Ectodermal cell (in vitro differentiated cells): ENCODE measurements around the gene AEBP2.
"Not testable (repeated sequence)": the region's sequence is repeated elsewhere in the genome, so short reads cannot be mapped to it uniquely, and the experiment has no call there.

Experiments used
- H3K27ac ChIP-seq: 2 replicates; pipeline ENCODE4 v1.7.0; 2013; ENCODE audit warnings: mild to moderate bottlenecking, low read depth, low read length; ENCODE audit not compliant: insufficient read depth, poor library complexity, severe bottlenecking
- H3K27me3 ChIP-seq: 2 replicates; pipeline ENCODE4 v1.7.0; 2013; ENCODE audit warnings: mild to moderate bottlenecking, low read length; ENCODE audit not compliant: insufficient read depth, control insufficient read depth, poor library complexity, severe bottlenecking
- H3K36me3 ChIP-seq: one replicate; pipeline ENCODE4 v1.7.0; 2013; ENCODE audit warnings: low read length; ENCODE audit not compliant: control insufficient read depth, insufficient read depth
- H3K4me1 ChIP-seq: one replicate; pipeline ENCODE4 v1.7.0; 2013; ENCODE audit warnings: low read length; ENCODE audit not compliant: control insufficient read depth, insufficient read depth
- H3K4me3 ChIP-seq: 2 replicates; pipeline ENCODE4 v1.7.0; 2013; ENCODE audit warnings: low read depth, low read length, control low read depth; ENCODE audit not compliant: insufficient read depth
- H3K9me3 ChIP-seq: 2 replicates; pipeline ENCODE4 v1.7.0; 2013; ENCODE audit warnings: mild to moderate bottlenecking, low read length, moderate library complexity; ENCODE audit not compliant: control insufficient read depth
- WGBS, 2 experiments: methylation state at CpG; one replicate each; pipeline ENCODE4 v1.1.7; 2013; ENCODE audit warnings: missing lambda C conversion rate in 2 of 2; 5-methylcytosine and 5-hydroxymethylcytosine counted together

The AEBP2 gene

DNA sequence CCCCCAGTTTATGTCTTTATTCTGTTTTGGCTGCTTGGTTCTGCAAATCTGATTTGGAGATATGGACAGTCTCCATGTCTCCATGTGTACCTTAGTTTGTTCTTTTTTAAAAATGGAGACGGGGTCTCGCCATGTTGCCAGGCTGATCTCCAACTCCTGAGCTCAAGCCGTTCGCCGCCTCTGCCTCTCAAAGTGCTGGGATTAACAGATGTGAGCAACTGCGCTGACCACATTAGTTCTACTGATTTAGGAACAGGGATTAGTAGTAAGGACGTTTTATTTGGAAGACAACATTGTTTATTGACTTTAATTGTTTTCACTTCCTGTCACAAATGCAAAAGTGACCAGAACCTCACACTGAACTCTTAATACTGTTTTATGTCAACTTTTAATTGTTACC is 14.7 kb downstream of the AEBP2 start:
- H3K9me3 ChIP-seq: no peaks in the 10 kb centered on the region
- no peak overlapping the region for H3K27ac ChIP-seq
- H3K4me1 ChIP-seq: peaks cover 4% of the 10 kb centered on the region
- 88 to 91% methylated on average over 7 of the region's 7 CpGs for WGBS, 2 experiments
- no peaks in the 10 kb centered on the region for H3K36me3 ChIP-seq
- H3K4me3 ChIP-seq: no peak overlapping the region
- no peaks in the 10 kb centered on the region for H3K27me3 ChIP-seq

DNA sequence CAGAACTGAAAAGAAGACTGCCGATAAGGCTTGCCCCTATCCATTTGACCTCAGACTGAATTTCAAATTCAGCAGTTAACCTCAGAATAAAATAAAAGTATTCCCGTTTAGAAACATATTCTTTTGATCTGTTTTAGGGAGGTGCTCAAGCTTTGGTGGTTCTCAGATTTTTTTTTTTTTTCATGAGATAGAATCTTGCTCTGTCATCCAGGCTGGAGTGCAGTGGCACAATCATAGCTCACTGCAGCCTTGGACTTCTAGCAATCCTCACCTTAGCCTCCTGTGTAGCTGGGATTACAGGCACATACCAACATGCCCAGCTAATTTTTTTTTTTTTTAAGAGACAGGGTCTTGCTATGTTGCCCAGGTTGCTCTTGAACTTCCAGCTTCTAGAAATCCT is 15.5 kb downstream of the AEBP2 start:
- WGBS, 2 experiments: 94 to 95% methylated on average over 2 of the region's 2 CpGs
- Histone ChIP-seq H3K9me3 (no peaks in the 10 kb centered on the region), H3K27me3 (no peaks in the 10 kb centered on the region), H3K4me3 (no peak overlapping the region), H3K27ac (no peak overlapping the region), H3K4me1 (peaks cover 4% of the 10 kb centered on the region), H3K36me3 (no peaks in the 10 kb centered on the region)

DNA sequence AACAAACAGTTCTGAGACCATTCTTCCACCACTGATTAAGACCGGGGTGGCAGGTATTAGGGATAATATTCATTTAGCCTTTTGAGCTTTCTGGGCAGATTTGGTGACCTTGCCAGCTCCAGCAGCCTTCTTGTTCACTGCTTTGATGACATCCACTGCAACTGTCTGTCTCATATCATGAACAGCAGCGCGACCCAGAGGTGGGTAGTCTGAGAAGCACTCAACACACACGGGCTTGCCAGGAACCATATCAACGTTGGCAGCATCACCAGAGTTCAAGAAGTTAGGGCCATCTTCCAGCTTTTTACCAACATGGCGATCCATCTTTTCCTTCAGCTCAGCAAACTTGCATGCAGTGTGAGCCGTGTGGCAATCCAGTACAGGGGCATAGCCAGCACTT is 16.9 kb downstream of the AEBP2 start:
- Histone ChIP-seq H3K36me3 (no peaks in the 10 kb centered on the region), H3K27me3 (no peaks in the 10 kb centered on the region), H3K4me3 (no peak overlapping the region), H3K27ac (no peak overlapping the region), H3K4me1 (peaks cover 1% of the 10 kb centered on the region), H3K9me3 (no peaks in the 10 kb centered on the region)
- whole genome bisulfite sequencing, 2 experiments: 94 to 96% methylated on average over 7 of the region's 7 CpGs

DNA sequence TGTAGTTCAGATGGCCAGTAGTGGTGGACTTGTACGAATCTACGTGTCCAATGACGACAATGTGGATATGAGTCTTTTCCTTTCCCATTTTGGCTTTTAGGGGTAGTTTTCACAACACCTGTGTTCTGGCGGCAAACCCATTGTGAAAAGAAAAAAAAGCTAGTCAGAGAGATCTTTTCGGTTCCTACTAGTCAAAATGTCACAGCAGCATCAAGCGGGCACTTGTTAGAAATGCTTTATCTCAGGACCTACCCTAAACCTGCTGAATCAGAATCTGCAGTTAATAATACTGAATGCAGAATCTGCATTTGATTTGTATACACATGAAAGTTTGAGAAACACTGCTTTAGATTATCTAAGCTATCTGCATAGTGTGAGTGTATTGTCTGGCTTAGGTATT is 18.3 kb downstream of the AEBP2 start:
- WGBS, 2 experiments: 93 to 94% methylated on average over 6 of the region's 6 CpGs
- Histone ChIP-seq H3K27me3 (no peaks in the 10 kb centered on the region), H3K27ac (no peak overlapping the region), H3K36me3 (no peaks in the 10 kb centered on the region), H3K9me3 (no peaks in the 10 kb centered on the region), H3K4me1 (no peaks in the 10 kb centered on the region), H3K4me3 (no peak overlapping the region)

DNA sequence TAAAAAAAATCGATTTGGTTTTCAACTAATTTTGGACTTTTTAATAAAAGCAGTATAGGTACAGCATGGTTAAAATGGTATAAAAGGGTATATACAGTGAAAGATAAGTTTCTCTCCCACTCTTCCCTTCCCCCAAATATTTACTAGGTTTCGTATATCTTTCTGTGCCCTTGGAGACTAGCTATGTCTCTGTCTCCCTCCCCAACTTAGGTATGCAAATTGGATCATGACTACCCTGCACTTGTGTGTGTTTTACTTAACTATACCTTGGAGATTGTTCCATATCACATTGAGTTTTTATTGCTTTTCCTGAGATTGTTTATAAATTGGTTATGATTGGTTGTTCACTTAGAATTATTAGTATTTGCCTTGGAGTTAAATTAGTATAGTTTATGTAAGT is 19.4 kb downstream of the AEBP2 start:
- Histone ChIP-seq H3K27ac (no peak overlapping the region), H3K27me3 (no peaks in the 10 kb centered on the region), H3K36me3 (no peaks in the 10 kb centered on the region), H3K4me3 (no peak overlapping the region), H3K9me3 (no peaks in the 10 kb centered on the region), H3K4me1 (no peaks in the 10 kb centered on the region)
- WGBS, 2 experiments: 95 to 100% methylated on average over 1 to 2 of the region's 2 CpGs

DNA sequence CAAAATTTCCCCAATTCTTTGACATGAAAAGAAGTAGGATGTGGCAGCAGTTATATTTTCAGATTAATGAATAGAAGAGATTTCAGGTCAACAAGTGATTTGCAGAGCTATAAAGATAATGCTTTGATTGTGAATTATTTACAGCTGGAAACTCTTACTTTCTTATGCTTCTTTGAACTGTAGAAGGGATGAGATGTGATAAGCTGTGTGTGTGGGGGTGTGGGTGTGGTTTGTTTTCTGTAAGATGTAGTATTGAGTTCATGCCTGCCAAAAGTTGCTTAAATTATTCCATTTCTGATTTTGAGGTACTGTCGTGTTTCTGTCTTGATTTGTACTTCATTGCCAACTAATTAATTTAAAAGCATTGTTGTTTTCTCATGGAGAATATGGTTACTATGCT is 22.7 kb downstream of the AEBP2 start:
- Histone ChIP-seq H3K27ac (no peak overlapping the region), H3K9me3 (no peaks in the 10 kb centered on the region), H3K4me3 (no peak overlapping the region), H3K36me3 (no peaks in the 10 kb centered on the region), H3K27me3 (no peaks in the 10 kb centered on the region), H3K4me1 (no peaks in the 10 kb centered on the region)
- 100% methylated on average over 1 of the region's 1 CpG for WGBS, 2 experiments

DNA sequence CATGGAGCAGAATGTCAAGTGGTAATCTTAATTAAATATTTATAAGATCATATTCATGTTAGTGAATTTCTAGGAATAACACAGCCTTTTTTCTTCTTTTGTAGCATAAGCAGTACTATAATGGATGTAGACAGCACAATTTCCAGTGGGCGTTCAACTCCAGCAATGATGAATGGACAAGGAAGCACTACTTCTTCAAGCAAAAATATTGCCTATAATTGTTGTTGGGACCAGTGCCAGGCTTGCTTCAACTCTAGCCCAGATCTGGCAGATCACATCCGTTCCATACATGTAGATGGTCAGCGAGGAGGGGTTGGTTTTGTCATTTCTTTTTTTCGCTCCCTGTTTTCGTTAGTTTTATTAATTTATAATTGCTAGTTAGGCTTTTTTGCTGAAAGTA is 23.1 kb downstream of the AEBP2 start:
- WGBS, 2 experiments: 97 to 98% methylated on average over 5 of the region's 5 CpGs
- H3K36me3 ChIP-seq: no peaks in the 10 kb centered on the region
- no peaks in the 10 kb centered on the region for H3K9me3 ChIP-seq
- H3K27ac ChIP-seq: no peak overlapping the region
- H3K4me1 ChIP-seq: no peaks in the 10 kb centered on the region
- no peak overlapping the region for H3K4me3 ChIP-seq
- H3K27me3 ChIP-seq: no peaks in the 10 kb centered on the region

DNA sequence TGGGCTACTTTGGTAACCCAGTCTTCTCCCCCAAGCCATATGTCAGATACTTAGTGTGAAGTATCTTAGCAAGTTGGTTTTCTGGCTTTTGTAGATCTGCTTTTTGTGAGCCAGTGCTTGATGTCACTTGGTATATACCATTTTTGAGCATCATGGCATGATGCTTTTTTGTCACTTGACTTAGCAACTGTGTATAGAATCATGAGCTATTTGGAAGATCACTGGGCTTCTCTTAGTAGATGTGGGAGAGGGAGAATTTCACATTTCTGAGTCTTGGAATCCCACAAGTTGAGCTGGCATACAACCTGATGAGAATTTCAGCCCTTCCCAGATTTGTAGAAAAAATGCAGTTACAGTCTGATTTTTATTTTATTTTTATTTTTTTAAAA is 24.9 kb downstream of the AEBP2 start:
- Histone ChIP-seq H3K27me3 (no peaks in the 10 kb centered on the region), H3K27ac (no peak overlapping the region), H3K36me3 (peaks cover 8% of the 10 kb centered on the region), H3K9me3 (no peaks in the 10 kb centered on the region), H3K4me1 (no peaks in the 10 kb centered on the region), H3K4me3 (no peak overlapping the region)

DNA sequence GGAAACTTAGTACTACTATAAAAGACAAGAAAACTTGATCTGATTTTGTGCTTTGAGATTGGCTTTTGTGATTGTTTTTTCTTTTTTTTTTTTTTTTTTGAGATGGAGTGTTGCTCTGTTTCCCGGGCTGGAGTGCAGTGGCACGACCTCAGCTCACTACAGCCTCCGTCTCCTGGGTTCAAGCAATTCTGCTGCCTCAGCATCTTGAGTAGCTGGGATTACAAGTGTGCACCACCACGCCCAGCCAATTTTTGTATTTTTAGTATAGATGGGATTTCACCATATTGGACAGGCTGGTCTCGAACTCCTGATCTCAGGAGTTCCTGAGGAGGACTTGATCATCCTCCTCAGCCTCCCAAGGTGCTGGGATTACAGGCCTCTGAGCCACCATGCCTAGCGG is 26.4 kb downstream of the AEBP2 start:
- no peak overlapping the region for H3K27ac ChIP-seq
- peaks cover 8% of the 10 kb centered on the region for H3K36me3 ChIP-seq
- 92 to 95% methylated on average over 6 of the region's 6 CpGs for WGBS, 2 experiments
- H3K27me3 ChIP-seq: no peaks in the 10 kb centered on the region
- H3K4me1 ChIP-seq: no peaks in the 10 kb centered on the region
- no peaks in the 10 kb centered on the region for H3K9me3 ChIP-seq
- H3K4me3 ChIP-seq: no peak overlapping the region

DNA sequence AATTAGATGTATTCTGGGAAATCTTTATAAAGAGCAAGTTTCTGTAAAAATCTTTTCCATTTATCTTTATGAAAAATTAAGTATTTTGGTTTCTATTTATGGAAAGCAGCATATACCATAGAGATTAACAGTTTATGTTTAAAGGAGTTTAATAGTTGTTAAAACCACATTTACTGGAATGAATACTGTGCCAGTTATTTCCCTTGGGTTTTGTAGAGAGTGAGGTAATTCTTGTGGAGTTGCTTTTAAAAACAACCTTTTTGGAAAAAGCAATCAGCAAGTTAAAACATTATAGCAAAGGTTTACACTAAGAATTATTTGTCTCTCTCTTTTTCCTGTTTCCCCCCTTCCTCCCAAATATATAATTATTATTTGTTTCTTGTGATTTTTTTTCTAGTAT is 34.9 kb downstream of the AEBP2 start:
- Histone ChIP-seq H3K4me3 (no peak overlapping the region), H3K36me3 (peaks cover 9% of the 10 kb centered on the region), H3K27me3 (no peaks in the 10 kb centered on the region), H3K9me3 (no peaks in the 10 kb centered on the region), H3K27ac (no peak overlapping the region), H3K4me1 (no peaks in the 10 kb centered on the region)

DNA sequence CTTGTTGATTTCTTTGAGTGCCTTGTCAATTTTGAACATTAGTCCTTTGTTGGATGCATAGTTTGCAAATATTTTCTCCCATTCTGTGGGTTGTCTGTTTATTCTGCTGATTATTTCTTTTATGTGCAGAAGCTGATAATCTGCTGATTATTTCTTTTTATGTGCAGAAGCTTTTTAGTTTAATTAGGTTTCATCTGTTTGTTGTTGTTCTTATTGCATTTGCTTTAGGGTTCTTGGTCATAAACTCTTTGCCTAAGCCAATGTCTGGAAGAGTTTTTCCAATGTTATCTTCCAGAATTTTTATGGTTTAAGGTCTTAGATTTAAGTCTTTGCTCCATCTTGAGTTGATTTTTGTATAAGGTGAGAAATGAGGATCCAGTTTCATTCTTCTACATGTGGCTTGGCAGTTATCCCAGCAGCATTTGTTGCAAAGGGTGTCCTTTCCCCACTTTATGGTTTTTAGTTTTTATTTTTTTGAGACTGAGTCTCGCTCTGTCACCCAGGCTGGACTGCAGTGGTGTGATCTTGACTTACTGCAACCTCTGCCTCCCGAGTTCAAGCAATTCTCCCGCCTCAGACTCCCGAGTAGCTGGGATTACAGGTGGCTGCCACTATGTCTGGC is 36.7 kb downstream of the AEBP2 start:
- H3K4me3 ChIP-seq, H3K9me3 ChIP-seq, H3K27me3 ChIP-seq, H3K4me1 ChIP-seq, H3K27ac ChIP-seq: not testable (repeated sequence)
- peaks cover 18% of the 10 kb centered on the region for H3K36me3 ChIP-seq
- 94% methylated on average over 4 of the region's 4 CpGs for WGBS, 2 experiments
